Brain pericyte (primary cell): ENCODE data around the gene XPC.

ENCODE experiments used
- DNase-seq: peaks from one replicate; pipeline ENCODE4 v3.0.0-alpha.2; 2012; ENCODE audit warnings: low read depth, low spot score

XPC gene

DNA sequence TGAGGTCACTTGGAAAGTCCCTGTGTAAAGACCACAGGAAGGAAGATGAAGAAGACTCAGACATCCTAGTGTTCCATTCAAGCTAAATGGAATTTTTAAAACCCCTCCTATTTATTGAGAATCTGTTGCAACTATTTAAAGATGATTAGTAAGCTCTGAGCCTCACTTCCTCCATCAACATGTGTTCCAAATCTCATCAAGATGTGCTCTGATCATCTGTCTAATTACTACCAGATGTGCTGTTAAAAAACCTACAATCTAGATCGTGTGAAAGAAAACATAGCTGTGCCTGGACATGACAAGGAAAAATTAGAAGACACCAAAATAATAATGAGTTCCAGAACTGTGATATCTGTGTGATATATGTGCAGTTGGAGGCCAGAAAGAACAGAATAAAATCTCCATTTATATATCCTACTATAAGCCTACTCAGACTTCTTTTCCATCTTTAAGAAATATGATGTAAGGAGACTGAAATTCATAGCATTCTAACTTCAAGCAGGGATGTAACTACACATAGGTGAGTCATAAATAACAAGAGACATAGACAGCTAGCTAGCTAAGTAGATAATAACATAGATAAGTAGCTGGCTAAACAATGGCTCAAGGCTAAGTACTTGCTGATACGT lies 7.8 kb downstream of the XPC start:
- no peak for DNase-seq

GRCh38 chr3:14169871-14170270 lies 8.5 kb downstream of the XPC start:
- no peak for DNase-seq

DNA sequence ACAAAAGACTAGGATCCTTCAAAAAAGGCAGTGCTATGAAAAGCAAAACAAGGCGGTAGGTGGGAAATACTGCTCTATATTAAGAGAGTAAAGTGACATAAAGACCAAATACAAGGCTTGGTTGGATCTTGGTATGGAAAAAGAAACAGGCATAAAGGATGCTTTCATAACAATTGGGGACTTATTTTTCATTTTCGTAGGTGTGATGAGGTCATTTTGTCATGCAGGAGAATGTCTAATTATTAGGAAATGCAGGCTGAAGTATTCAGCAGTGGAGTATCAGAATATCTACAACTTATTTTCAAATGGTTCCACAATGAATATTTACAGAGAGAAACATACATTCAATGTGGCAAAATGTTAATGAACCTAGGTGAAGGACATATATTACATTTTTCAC lies 9.0 kb downstream of the XPC start:
- no peak for DNase-seq

- no peak for DNase-seq
Measured at GRCh38 chr3:14166877-14167603, 11.4 kb downstream of the XPC start.

DNA sequence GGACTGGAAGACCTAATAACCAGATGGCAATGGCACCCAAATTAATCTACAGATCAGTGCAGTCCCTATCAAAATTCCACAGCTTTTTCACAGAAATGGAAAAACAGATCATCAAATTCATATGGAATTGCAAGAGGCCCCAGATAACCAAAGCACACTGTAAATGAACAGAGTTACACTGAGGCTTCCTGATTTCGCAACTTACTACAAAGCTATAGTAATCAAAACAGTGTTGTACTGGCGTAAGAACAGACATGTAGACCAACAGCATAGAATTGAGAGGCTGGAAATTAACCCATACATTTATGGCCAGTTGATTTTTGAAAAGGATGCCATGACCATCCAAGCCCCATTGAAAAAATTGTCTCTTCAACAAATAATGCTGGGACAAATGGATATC lies 16.2 kb downstream of the XPC start:
- no peak for DNase-seq

- no peak for DNase-seq
Measured at GRCh38 chr3:14161282-14161681, 17.1 kb downstream of the XPC start.

DNA sequence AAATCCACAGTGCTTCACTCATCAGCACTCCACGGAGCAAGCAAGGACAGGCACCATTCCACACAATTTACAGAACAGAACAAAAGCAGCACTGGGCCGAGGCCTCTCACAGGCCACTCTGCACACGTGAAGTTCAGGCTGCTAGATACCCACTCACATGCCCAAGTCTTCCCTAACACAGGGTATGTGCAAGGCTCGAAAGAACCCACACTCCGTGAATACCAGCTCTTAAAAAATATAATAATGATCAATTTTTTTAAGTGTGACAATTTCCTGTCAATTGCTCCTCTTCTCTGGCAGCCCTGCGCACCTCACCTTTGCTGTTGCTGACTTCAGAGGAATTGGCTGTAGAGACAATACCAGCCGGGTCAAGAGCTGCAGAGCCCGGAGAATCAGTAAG lies 19.0 kb downstream of the XPC start:
- DNase-seq, result no peak

GRCh38 chr3:14158370-14158769 lies 20.0 kb downstream of the XPC start:
- no peak for DNase-seq

DNA sequence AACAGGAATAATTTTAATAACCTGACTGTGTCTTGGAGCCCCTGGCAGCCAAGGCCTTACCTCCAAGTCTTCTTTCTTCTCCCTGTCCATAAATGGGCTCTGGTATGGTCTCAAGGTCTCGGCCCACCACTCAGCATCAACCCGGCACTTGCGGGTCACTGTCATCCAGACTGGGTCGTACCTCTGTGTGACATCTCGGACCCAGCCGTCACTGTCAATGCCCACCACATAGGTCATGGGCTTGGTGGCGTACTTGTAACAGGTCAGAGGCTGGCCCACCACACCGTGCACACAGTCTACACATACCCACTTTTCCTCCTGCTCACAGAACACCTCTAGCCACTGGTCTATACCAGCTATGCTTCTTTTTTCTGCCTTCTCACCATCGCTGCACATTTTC lies 20.4 kb downstream of the XPC start:
- no peak for DNase-seq

- no peak for DNase-seq
Measured at GRCh38 chr3:14156843-14157561, 21.4 kb downstream of the XPC start.

DNA sequence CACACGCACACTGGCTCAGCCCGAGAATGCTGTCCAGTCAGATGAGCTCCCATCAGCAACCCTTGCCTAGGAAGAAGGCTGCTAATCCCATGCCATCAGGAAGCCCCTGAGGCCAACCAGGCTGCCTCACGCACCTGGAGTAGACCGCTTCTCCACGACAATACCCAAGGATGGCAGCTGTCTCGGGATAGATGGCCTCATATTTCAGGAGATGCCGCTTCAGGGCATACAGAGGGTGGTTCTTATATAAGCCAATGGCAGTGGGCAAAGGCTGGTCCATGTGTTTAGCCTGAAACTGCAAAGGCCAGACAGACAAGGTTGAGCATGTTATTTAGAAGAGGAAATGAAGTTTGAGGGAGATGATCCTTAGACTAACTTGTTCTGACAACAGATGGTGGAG lies 22.2 kb downstream of the XPC start:
- DNase-seq, result no peak

GRCh38 chr3:14154895-14155440 lies 23.4 kb downstream of the XPC start:
- DNase-seq, result no peak

DNA sequence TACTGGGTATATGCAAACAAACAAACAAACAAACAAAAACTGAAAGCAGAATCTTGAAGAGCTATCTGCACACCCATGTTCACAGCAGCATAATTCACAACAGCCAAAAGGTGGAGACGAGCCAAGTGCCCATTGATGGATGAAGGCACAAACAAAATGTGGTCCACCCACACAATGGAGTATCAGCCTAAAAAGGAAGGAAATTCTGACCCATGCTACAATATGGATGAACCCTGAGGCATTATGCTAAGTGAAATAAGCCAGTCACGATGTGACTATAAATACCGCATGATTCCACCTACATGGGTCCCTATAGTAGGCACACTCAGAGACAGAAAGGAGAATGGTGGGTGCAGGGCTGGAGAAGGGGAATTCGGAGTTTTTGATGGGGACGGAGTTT lies 24.1 kb downstream of the XPC start:
- no peak for DNase-seq

DNA sequence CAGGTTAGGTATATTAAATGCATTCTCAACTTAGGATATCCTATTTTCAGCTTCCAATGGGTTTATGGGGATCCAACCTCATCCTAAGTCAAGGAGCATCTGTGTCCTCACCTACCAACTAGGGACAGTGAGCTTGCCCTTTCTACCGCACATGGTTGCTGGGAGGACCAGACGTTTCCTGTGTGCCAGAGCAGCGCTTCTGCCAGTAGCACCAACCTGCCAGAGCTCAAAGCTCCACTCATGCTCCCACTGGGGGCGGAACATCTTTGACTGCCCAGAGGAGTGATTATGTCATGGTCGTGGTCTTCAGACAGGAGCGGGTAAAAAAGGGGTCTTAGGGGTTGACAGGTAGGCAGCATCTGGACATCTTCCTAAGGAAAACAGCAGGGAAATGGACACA lies 24.7 kb downstream of the XPC start:
- DNase-seq, result no peak

DNA sequence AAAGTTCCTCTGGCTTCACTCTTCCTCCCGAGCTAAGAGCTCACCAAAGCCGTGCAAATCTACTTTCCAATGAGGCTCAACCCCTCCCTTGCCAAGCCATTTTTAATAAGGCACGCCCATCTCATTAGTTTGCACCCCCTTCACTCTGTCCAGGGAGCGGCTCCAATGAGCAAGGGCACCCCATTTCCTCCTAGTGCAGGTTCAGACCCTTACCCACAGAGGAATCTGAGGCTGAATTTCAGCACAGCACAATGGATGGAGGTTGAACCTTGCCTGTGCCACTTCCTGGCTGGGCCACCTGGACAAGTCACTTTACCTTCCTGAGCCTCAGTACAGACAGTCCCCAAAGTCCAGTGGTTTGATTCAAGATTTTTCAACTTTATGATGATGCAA lies 25.4 kb downstream of the XPC start:
- no peak for DNase-seq

GRCh38 chr3:14152233-14152962 lies 26.0 kb downstream of the XPC start:
- DNase-seq, result no peak

DNA sequence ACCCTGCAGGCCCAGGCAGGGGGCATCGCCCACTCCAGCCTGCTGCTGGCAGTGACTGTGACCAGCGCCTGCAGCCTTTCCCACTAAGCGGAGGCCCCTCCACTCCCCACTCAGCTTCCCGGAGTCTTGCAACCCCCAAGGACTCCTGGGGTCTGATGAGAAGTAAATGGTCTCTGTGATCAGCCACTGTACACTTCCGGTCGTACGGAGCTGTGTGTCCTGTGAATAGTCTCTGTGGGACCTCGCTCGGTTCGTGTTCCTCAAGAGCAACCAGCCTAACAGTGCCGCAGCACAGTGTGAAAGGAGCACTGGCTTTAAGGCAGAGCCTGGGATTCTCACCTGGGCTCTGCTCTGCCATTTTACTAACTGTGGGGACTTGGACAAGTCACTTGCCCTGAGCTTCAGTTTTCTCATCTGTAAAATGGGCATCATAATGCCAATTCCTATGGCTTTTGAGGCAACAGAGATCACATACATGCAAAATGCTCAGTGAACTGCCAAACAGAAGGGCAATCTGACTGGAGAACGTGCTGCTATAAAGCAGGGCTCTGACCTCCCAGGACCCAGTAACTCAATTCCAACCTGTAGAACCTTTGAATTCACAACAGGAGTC lies 26.8 kb downstream of the XPC start:
- no peak for DNase-seq

DNA sequence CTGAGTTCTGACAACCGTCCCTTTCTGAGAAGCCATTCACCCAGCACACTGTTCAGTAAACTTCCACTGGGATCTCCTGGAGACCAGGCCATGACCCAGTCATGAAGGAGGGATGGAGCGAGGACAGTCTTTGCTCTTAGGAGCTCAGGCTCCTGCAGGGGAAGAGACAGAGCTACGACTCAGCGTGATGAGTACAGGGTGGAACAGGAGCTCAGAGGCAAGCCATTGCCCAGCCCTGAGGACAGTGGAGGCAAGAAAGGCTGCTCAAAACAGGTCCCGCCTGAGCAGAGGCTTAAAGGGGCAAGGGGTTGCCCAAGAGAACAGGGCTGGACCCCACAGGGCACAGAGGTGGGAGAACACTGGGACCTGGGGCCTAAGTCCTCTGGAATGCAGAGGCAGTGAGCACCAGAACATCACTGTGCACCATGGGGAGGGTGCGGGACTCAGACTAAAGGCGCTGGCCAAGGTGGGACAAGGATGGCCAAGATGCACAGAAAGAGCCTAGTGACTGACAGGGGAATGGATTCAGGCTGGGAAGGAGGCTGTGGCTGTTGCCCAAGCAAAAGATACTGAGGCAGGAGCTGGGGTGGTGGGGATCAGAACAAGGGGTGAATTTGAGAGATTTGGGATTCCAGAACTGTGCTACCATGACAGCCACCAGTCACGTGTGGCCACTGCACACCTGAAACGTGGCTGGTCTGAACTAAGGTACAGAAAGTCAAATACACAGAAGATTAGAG lies 27.7 kb downstream of the XPC start:
- no peak for DNase-seq

GRCh38 chr3:14150078-14150477 lies 28.3 kb downstream of the XPC start:
- DNase-seq, result no peak

DNA sequence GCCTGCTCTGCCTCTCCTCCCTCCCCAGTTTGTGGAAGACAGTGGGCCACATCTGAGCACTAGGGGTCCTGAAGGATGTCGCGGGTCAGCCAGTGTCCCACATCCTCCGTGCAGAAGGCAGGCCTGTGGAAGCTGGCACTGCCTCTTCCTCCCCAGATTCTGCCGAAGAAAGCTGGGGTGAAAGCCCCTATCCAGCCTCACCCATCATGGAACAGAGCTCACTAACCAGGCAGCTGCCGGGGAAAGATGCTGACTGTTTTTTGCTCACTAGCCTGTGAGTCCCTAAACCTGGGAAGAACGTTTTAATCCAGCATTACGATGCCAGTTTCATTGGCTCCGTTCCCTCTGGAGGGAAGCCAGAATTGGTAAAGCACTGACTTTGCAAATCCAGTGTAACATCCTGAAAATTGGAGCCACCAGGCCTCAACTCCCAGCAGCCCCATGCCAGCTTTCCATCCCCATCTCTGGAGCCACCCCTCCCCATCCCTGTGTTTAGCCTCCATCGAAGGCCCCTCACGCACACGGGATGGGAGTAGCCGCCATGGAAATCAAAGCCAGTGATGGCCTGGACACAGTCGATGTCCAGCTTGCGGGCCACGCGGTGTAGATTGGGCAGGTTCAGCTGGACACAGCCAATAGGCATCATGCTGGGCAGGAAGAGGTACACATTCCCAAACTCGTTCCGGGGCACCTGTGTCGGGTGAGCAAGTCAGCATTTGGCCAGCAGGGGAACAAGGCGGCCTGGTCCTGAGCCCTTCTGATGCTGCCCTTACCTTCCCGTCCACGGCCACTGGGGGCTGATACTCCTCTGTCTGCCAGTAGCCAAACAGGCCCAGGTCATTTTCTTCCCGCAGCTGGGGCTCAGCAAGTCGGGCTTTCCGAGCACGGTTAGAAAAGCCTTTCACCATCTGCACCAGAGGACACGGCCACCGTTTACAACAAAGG lies 30.1 kb downstream of the XPC start:
- no peak for DNase-seq
